SK-N-SH (cell line): ENCODE results near the gene CCDC47. TPM values are rescaled to one million over a fixed set of nuclear protein-coding genes. Genes with fewer than 3 reads are reported as not detected.
A peak's percentile ranks its signal among the peaks of the same experiment; 100 is the strongest.

Experiments used
- CTCF ChIA-PET: fragments of 300-600, 350-600 bp; formaldehyde crosslinking; extraction: SDS; loops from one replicate; lab custom pipeline; 2021; lab: Yijun Ruan, JAX
- POLR2A ChIA-PET: fragments of 350-600 bp; sonication (Branson Sonifier 250); formaldehyde crosslinking; extraction: SDS; loops from one replicate; lab custom pipeline; 2020; ENCODE audit warnings: antibody characterized with exemption, inconsistent platforms; lab: Yijun Ruan, JAX
- DNase-seq: peaks from one replicate; pipeline ENCODE4 v3.0.0; 2012
- H2AFZ ChIP-seq: fragments of 200-600 bp; sonication (generic); 2 replicates; pipeline ENCODE4 v1.8.1; 2016; ENCODE audit warnings: antibody characterized with exemption, mild to moderate bottlenecking, low read depth
- H3F3A ChIP-seq: fragments of 200-600 bp; sonication (generic); replicated peaks from 2 replicates; pipeline ENCODE3; 2016; ENCODE audit warnings: antibody characterized with exemption, mild to moderate bottlenecking; ENCODE audit not compliant: insufficient read depth
- H3K27ac ChIP-seq, 2 experiments: fragments of 200-500 bp in 1 of 2; fragments of 200-600 bp in 1 of 2; sonication (Bioruptor generic) in 1 of 2; sonication (generic), shearing (Covaris generic) in 1 of 2; 2 replicates each; pipeline versions ENCODE4 v1.5.1 to v1.6.1; 2014 to 2016; ENCODE audit warnings: low read depth in 2 of 2, inconsistent platforms in 1 of 2, low read length in 1 of 2, mild to moderate bottlenecking in 1 of 2, mixed read lengths in 1 of 2
- H3K27me3 ChIP-seq: fragments of 200-600 bp; sonication (generic), shearing (Covaris generic); 2 replicates; pipeline ENCODE4 v1.6.1; 2016; ENCODE audit warnings: mixed run types; ENCODE audit not compliant: insufficient read depth
- H3K36me3 ChIP-seq, 2 experiments: fragments of 200-500 bp in 1 of 2; fragments of 200-600 bp in 1 of 2; sonication (Bioruptor generic) in 1 of 2; sonication (generic) in 1 of 2; replicated peaks in 1 of 2; 2 replicates each; pipeline versions ENCODE3 to v1.5.1; 2014 to 2016; ENCODE audit warnings: low read length in 1 of 2, mild to moderate bottlenecking in 1 of 2; ENCODE audit not compliant: insufficient read depth in 2 of 2, control insufficient read depth in 1 of 2
- H3K4me1 ChIP-seq, 2 experiments: fragments of 200-500 bp in 1 of 2; fragments of 200-600 bp in 1 of 2; sonication (Bioruptor generic) in 1 of 2; sonication (generic), shearing (Covaris generic) in 1 of 2; 2 replicates each; pipeline versions ENCODE4 v1.5.1 to v1.6.1; 2014 to 2016; ENCODE audit warnings: low read depth in 1 of 2, low read length in 1 of 2, mixed run types in 1 of 2; ENCODE audit not compliant: insufficient read depth in 2 of 2, control insufficient read depth in 1 of 2
- H3K4me2 ChIP-seq: fragments of 200-600 bp; sonication (generic), shearing (Covaris generic); 2 replicates; pipeline ENCODE4 v1.6.1; 2017; ENCODE audit warnings: mixed run types
- H3K4me3 ChIP-seq, 2 experiments: fragments of 200-500 bp in 1 of 2; fragments of 200-600 bp in 1 of 2; sonication (Bioruptor generic) in 1 of 2; sonication (generic), shearing (Covaris generic) in 1 of 2; 2 replicates each; pipeline versions ENCODE4 v1.5.1 to v1.8.1; 2014 to 2016; ENCODE audit warnings: low read depth in 2 of 2, inconsistent platforms in 1 of 2, low read length in 1 of 2, mild to moderate bottlenecking in 1 of 2, mixed read lengths in 1 of 2, moderate library complexity in 1 of 2
- H3K79me2 ChIP-seq: fragments of 200-600 bp; sonication (generic); 2 replicates; pipeline ENCODE4 v1.8.1; 2017; ENCODE audit warnings: mild to moderate bottlenecking; ENCODE audit not compliant: insufficient read depth
- H3K9ac ChIP-seq: fragments of 200-600 bp; sonication (generic); 2 replicates; pipeline ENCODE4 v1.6.1; 2017; ENCODE audit warnings: mixed run types
- H3K9me2 ChIP-seq: fragments of 200-600 bp; sonication (generic); 2 replicates; pipeline ENCODE4 v1.6.1; 2017; ENCODE audit warnings: mixed run types
- H3K9me3 ChIP-seq: fragments of 200-600 bp; sonication (generic); 2 replicates; pipeline ENCODE4 v1.6.1; 2017; ENCODE audit warnings: mixed run types, mild to moderate bottlenecking, moderate library complexity
- H4K20me1 ChIP-seq: fragments of 200-600 bp; sonication (generic); 2 replicates; pipeline ENCODE4 v1.6.1; 2017; ENCODE audit warnings: mild to moderate bottlenecking, mixed run types; ENCODE audit not compliant: insufficient read depth
- CHD2 ChIP-seq: fragments of 150-350 bp; IDR thresholded peaks from 2 replicates; pipeline ENCODE4 v1.6.1; 2018; ENCODE audit warnings: low read length; ENCODE audit not compliant: partially characterized antibody
- EP300 ChIP-seq, 2 experiments: IDR thresholded peaks; 2 replicates each; pipeline versions ENCODE4 v1.4.0 to v1.6.1; 2012; ENCODE audit warnings: borderline replicate concordance in 1 of 2, low read depth in 1 of 2, low read length in 1 of 2
- EZH2phosphoT487 ChIP-seq: fragments of 200-600 bp; sonication (generic); IDR thresholded peaks from 2 replicates; pipeline ENCODE4 v1.6.1; 2017; ENCODE audit warnings: low read depth, mixed run types, mild to moderate bottlenecking, antibody characterized with exemption, moderate library complexity, borderline replicate concordance
- FOXM1 ChIP-seq: IDR thresholded peaks from 2 replicates; pipeline ENCODE4 v1.4.0; 2012; ENCODE audit warnings: low read depth, mild to moderate bottlenecking
- GABPA ChIP-seq: IDR thresholded peaks from 2 replicates; pipeline ENCODE4 v1.4.0; 2012; ENCODE audit warnings: low read depth, mild to moderate bottlenecking
- MXI1 ChIP-seq: IDR thresholded peaks from 2 replicates; pipeline ENCODE4 v1.6.1; 2012; ENCODE audit warnings: mild to moderate bottlenecking, low read depth, low read length, improper control_type of control experiment
- NRF1 ChIP-seq: IDR thresholded peaks from 2 replicates; pipeline ENCODE4 v1.6.1; 2012; ENCODE audit warnings: low read depth, mild to moderate bottlenecking, low read length
- PBX3 ChIP-seq: IDR thresholded peaks from 2 replicates; pipeline ENCODE4; 2012
- POLR2AphosphoS5 ChIP-seq: IDR thresholded peaks from 2 replicates; pipeline ENCODE4 v1.6.1; 2012; ENCODE audit warnings: low read depth, low read length
- RAD21 ChIP-seq: IDR thresholded peaks from 2 replicates; pipeline ENCODE4 v1.6.1; 2012; ENCODE audit warnings: mild to moderate bottlenecking, low read length
- RXRA ChIP-seq: IDR thresholded peaks from 2 replicates; pipeline ENCODE4 v1.4.0; 2012; ENCODE audit warnings: low read depth, mild to moderate bottlenecking, borderline replicate concordance
- SMC3 ChIP-seq: IDR thresholded peaks from 2 replicates; pipeline ENCODE4 v1.6.1; 2012; ENCODE audit warnings: low read depth, low read length, improper control_type of control experiment
- TAF1 ChIP-seq: IDR thresholded peaks from 2 replicates; pipeline ENCODE4 v1.6.1; 2012; ENCODE audit warnings: low read depth, mild to moderate bottlenecking, low read length, moderate library complexity, borderline replicate concordance
- TCF12 ChIP-seq: IDR thresholded peaks from 2 replicates; pipeline ENCODE4 v1.4.0; 2012
- TEAD4 ChIP-seq: IDR thresholded peaks from 2 replicates; pipeline ENCODE4 v1.4.0; 2012; ENCODE audit warnings: mild to moderate bottlenecking, borderline replicate concordance; ENCODE audit not compliant: insufficient read depth
- USF1 ChIP-seq: IDR thresholded peaks from 2 replicates; pipeline ENCODE4 v1.4.0; 2012; ENCODE audit warnings: low read depth, borderline replicate concordance
- YY1 ChIP-seq: IDR thresholded peaks from 2 replicates; pipeline ENCODE4 v1.4.0; 2012; ENCODE audit warnings: low read depth, mild to moderate bottlenecking
- WGBS: methylation state at CpG from one replicate; pipeline ENCODE4 v1.1.6; 2017; ENCODE audit warnings: low lambda C conversion rate; 5-methylcytosine and 5-hydroxymethylcytosine counted together
- polyA plus RNA-seq, 3 experiments: library from polyadenylated mRNA; depleted of rRNA; stranded (reverse); fragments of >200 nt; gene quantifications; 2 replicates each; pipeline ENCODE4 v1.2.3, GENCODE V29; 2012
- TF ChIP-seq, protein P1 (sequence below): fragments of 200-600 bp; sonication (generic); IDR thresholded peaks from 2 replicates; pipeline ENCODE4 v1.6.1; 2017; ENCODE audit warnings: antibody characterized with exemption, mild to moderate bottlenecking, moderate library complexity
- TF ChIP-seq, protein P2 (sequence below): fragments of 150-350 bp; IDR thresholded peaks from 2 replicates; pipeline ENCODE4 v1.6.1; 2016; ENCODE audit warnings: mild to moderate bottlenecking, low read depth, low read length
- TF ChIP-seq, protein P3 (sequence below): IDR thresholded peaks from 2 replicates; pipeline ENCODE4 v1.4.0; 2012; ENCODE audit warnings: low read depth, borderline replicate concordance

The CCDC47 gene
- polyA plus RNA-seq, 1 of the 3 experiments (the other 2 are of a cell fraction): 76.6 TPM

- TF ChIP-seq, protein P1, sequence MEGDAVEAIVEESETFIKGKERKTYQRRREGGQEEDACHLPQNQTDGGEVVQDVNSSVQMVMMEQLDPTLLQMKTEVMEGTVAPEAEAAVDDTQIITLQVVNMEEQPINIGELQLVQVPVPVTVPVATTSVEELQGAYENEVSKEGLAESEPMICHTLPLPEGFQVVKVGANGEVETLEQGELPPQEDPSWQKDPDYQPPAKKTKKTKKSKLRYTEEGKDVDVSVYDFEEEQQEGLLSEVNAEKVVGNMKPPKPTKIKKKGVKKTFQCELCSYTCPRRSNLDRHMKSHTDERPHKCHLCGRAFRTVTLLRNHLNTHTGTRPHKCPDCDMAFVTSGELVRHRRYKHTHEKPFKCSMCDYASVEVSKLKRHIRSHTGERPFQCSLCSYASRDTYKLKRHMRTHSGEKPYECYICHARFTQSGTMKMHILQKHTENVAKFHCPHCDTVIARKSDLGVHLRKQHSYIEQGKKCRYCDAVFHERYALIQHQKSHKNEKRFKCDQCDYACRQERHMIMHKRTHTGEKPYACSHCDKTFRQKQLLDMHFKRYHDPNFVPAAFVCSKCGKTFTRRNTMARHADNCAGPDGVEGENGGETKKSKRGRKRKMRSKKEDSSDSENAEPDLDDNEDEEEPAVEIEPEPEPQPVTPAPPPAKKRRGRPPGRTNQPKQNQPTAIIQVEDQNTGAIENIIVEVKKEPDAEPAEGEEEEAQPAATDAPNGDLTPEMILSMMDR: no peak
- no peak for TF ChIP-seq USF1
Observed at GRCh38 chr17:63702721-63703015, 70.7 kb downstream of the CCDC47 start (continued).

- no peak for DNase-seq
Observed at GRCh38 chr17:63701868-63702720, 71.3 kb downstream of the CCDC47 start.

More at GRCh38 chr17:63701868-63702720, 71.3 kb downstream of the CCDC47 start:
- Histone ChIP-seq H3K9me2 (no peaks in the 10 kb centered on the region), H2AFZ (no peak overlapping the region), H3K27me3 (no peaks in the 10 kb centered on the region), H3K9me3 (no peaks in the 10 kb centered on the region), H3K4me2 (peak overlapping the region; percentile 13; the same call in 1 of the 2 replicates), H3K4me1 (peaks cover 9 to 58% of the 10 kb centered on the region in 2 experiments; a peak in 3 of 4 replicates), H3K9ac (no peak overlapping the region), H3K36me3 (peaks cover 10 to 37% of the 10 kb centered on the region in 2 experiments), H4K20me1 (peaks cover 10% of the 10 kb centered on the region), H3K4me3 (no peak overlapping the region), H3F3A (peaks cover 23% of the 10 kb centered on the region), H3K27ac (peak overlapping the region in 1 of 2 experiments; percentile 23; a peak in 1 of 4 replicates), H3K79me2 (peaks cover 25% of the 10 kb centered on the region)
- POLR2A ChIA-PET: interaction anchor here (0.6 to 2.4 kb wide), 4 partner anchors 12 to 277 kb away, joined by 5 to 7 read pairs (median 6); no protein-coding TSS in a partner anchor
- CTCF ChIA-PET: interaction anchor here (1.0 to 2.4 kb wide), 12 partner anchors 8 to 277 kb away, joined by 3 to 14 read pairs (median 4); partner anchors contain the start of gene STRADA
- 95% methylated on average over 16 of the region's 19 CpGs for WGBS
- no peak for TF ChIP-seq TCF12
- TF ChIP-seq TAF1: no peak
- no peak for TF ChIP-seq EZH2phosphoT487
- no peak for TF ChIP-seq EP300 (IDR thresholded peaks at IDR 0.05; ENCODE audit: borderline replicate concordance in 1 of 2, low read depth in 1 of 2, low read length in 1 of 2)
- TF ChIP-seq, protein P2, sequence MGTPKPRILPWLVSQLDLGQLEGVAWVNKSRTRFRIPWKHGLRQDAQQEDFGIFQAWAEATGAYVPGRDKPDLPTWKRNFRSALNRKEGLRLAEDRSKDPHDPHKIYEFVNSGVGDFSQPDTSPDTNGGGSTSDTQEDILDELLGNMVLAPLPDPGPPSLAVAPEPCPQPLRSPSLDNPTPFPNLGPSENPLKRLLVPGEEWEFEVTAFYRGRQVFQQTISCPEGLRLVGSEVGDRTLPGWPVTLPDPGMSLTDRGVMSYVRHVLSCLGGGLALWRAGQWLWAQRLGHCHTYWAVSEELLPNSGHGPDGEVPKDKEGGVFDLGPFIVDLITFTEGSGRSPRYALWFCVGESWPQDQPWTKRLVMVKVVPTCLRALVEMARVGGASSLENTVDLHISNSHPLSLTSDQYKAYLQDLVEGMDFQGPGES: no peak
- TF ChIP-seq GABPA: no peak
- TF ChIP-seq, protein P1: no peak
- no peak for TF ChIP-seq FOXM1
- no peak for TF ChIP-seq SMC3
- TF ChIP-seq MXI1: no peak
- TF ChIP-seq TEAD4: no peak
- TF ChIP-seq RAD21: no peak
- TF ChIP-seq, protein P3, sequence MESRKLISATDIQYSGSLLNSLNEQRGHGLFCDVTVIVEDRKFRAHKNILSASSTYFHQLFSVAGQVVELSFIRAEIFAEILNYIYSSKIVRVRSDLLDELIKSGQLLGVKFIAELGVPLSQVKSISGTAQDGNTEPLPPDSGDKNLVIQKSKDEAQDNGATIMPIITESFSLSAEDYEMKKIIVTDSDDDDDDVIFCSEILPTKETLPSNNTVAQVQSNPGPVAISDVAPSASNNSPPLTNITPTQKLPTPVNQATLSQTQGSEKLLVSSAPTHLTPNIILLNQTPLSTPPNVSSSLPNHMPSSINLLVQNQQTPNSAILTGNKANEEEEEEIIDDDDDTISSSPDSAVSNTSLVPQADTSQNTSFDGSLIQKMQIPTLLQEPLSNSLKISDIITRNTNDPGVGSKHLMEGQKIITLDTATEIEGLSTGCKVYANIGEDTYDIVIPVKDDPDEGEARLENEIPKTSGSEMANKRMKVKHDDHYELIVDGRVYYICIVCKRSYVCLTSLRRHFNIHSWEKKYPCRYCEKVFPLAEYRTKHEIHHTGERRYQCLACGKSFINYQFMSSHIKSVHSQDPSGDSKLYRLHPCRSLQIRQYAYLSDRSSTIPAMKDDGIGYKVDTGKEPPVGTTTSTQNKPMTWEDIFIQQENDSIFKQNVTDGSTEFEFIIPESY: no peak
- TF ChIP-seq POLR2AphosphoS5: no peak
- TF ChIP-seq RXRA: no peak
- TF ChIP-seq PBX3: no peak
- no peak for TF ChIP-seq CHD2
- TF ChIP-seq YY1: no peak
- no peak for TF ChIP-seq NRF1
